GM12878 (cell line): ENCODE results near the gene BBX. TPM values are rescaled to one million over a fixed set of nuclear protein-coding genes. Genes with fewer than 3 reads are reported as not detected.

Experiments
- ATF7 ChIP-seq: fragments of 450-650 bp; IDR thresholded peaks from 2 replicates; pipeline ENCODE4 v1.6.1; 2016; ENCODE audit warnings: low read depth, mild to moderate bottlenecking
- BHLHE40 ChIP-seq, 2 experiments: fragments of 450-650 bp in 1 of 2; IDR thresholded peaks; 2 replicates each; pipeline ENCODE4 v1.6.1; 2011 to 2017; ENCODE audit warnings: low read depth in 2 of 2, borderline replicate concordance in 1 of 2, improper control_type of control experiment in 1 of 2, low read length in 1 of 2, mild to moderate bottlenecking in 1 of 2
- CEBPB ChIP-seq, 2 experiments: fragments of 150-350 bp in 1 of 2; IDR thresholded peaks; 2 replicates each; pipeline ENCODE4 v1.6.1; 2012 to 2014; ENCODE audit warnings: low read depth in 2 of 2, low read length in 2 of 2, borderline replicate concordance in 1 of 2, inconsistent platforms in 1 of 2
- ELK1 ChIP-seq: IDR thresholded peaks from 2 replicates; pipeline ENCODE4 v1.6.1; 2012; ENCODE audit warnings: low read depth, low read length, improper control_type of control experiment
- GATAD2B ChIP-seq: fragments of 450-650 bp; conservative IDR thresholded peaks from 2 replicates; pipeline ENCODE4 v1.6.1; 2017; ENCODE audit warnings: low read depth, mild to moderate bottlenecking, moderate library complexity
- MEF2B ChIP-seq: fragments of 450-650 bp; IDR thresholded peaks from 2 replicates; pipeline ENCODE4 v1.6.1; 2018; ENCODE audit warnings: mild to moderate bottlenecking, moderate library complexity; ENCODE audit not compliant: partially characterized antibody, poor library complexity, severe bottlenecking
- MYB ChIP-seq: fragments of 150-350 bp; IDR thresholded peaks from 2 replicates; pipeline ENCODE4 v1.6.1; 2014; ENCODE audit warnings: mild to moderate bottlenecking, low read depth, low read length, borderline replicate concordance
- NFYB ChIP-seq: IDR thresholded peaks from 2 replicates; pipeline ENCODE4 v1.6.1; 2011; ENCODE audit warnings: low read depth, mild to moderate bottlenecking, low read length, improper control_type of control experiment, moderate library complexity; ENCODE audit not compliant: insufficient read depth
- RB1 ChIP-seq: fragments of 450-650 bp; formaldehyde crosslinking; IDR thresholded peaks from 2 replicates; pipeline ENCODE4 v1.6.1; 2017; ENCODE audit warnings: mild to moderate bottlenecking, borderline replicate concordance
- SKIL ChIP-seq: fragments of 450-650 bp; IDR thresholded peaks from 2 replicates; pipeline ENCODE4 v1.6.1; 2017; ENCODE audit warnings: mild to moderate bottlenecking, low read depth, inconsistent platforms; ENCODE audit not compliant: poor library complexity, severe bottlenecking
- ZBTB40 ChIP-seq: fragments of 450-650 bp; IDR thresholded peaks from 2 replicates; pipeline ENCODE4 v1.6.1; 2016; ENCODE audit warnings: mild to moderate bottlenecking, moderate library complexity, borderline replicate concordance
- polyA plus RNA-seq, 11 experiments: library from polyadenylated mRNA; depleted of rRNA in 4 of 11; unstranded in 6 of 11; stranded (reverse) in 5 of 11; fragments of >200 nt; fragmentation: Nextera tagmentation in 4 of 11; fragmentation: Illumina TruSeq in 1 of 11; extraction: Ambion mirVana in 4 of 11; extraction: Trizol in 1 of 11; gene quantifications; 1 replicate in 1 of 11; 2 replicates in 10 of 11; pipeline versions ENCODE4 v1.2.1 to v1.2.3, GENCODE V29; 2011 to 2016; ENCODE audit warnings: inconsistent platforms in 2 of 11, missing spikeins in 2 of 11, low read depth in 1 of 11
- total RNA-seq, 4 experiments: library from RNA; depleted of rRNA in 3 of 4; stranded (reverse); fragments of >200 nt in 3 of 4; fragmentation: Illumina TruSeq in 1 of 4; extraction: Trizol in 1 of 4; gene quantifications; 2 replicates each; pipeline versions ENCODE4 v1.2.1 to v1.2.3, GENCODE V29; 2013 to 2021

The BBX gene
- total and polyA plus RNA-seq, 10 of the 15 experiments (the other 5 are each of a cell fraction or from before 2014, with no cell fraction given) = 13.3 to 38.5 (median 32.0) TPM

- peak; percentile 48; the same call in 1 of the 2 replicates for TF ChIP-seq NFYB
- TF ChIP-seq RB1 = no peak
- no peak for TF ChIP-seq ELK1
- TF ChIP-seq SKIL = peak; percentile 16
- TF ChIP-seq ZBTB40 = no peak
- TF ChIP-seq ATF7 = 0 out of 2 replicates have a peak, but pooled peaks have one; percentile 27
- no peak for TF ChIP-seq CEBPB (IDR thresholded peaks at IDR 0.05; ENCODE audit: borderline replicate concordance in 1 of 2, low read depth in 2 of 2, low read length in 2 of 2)
- no peak for TF ChIP-seq MYB
- peak; percentile 43 to 51; a peak in 1 of 4 replicates for TF ChIP-seq BHLHE40 (IDR thresholded peaks at IDR 0.05; ENCODE audit: borderline replicate concordance in 1 of 2, low read depth in 2 of 2, low read length in 1 of 2)
- peak; percentile 12 for TF ChIP-seq MEF2B
- TF ChIP-seq GATAD2B = peak; percentile 62; the same call in 1 of the 2 replicates
Measured at GRCh38 chr3:107810171-107811071, 287.7 kb downstream of the BBX start (continued).
